BLaER1 treated with 17β-estradiol and CSF1 and Interleukin-3, amounts not matched to agents 10 nM and 100 nM (cell line): ENCODE measurements around the gene PKHD1.

Experiments
- H3K27ac ChIP-seq, 11 experiments: shearing (Covaris generic); formaldehyde crosslinking; 2 replicates each; pipeline ENCODE4 v1.8.1; 2022
- H3K27me3 ChIP-seq, 11 experiments: shearing (Covaris generic); formaldehyde crosslinking; 2 replicates each; pipeline ENCODE4 v1.8.1; 2022
- H3K36me3 ChIP-seq, 11 experiments: shearing (Covaris generic); formaldehyde crosslinking; 2 replicates each; pipeline ENCODE4 v1.8.1; 2022
- H3K4me1 ChIP-seq, 10 experiments: shearing (Covaris generic); formaldehyde crosslinking; 2 replicates each; pipeline ENCODE4 v1.8.1; 2022
- H3K4me2 ChIP-seq, 11 experiments: shearing (Covaris generic); formaldehyde crosslinking; 2 replicates each; pipeline ENCODE4 v1.8.1; 2022
- H3K4me3 ChIP-seq, 10 experiments: shearing (Covaris generic); formaldehyde crosslinking; 2 replicates each; pipeline ENCODE4 v1.8.1; 2022
- H3K9ac ChIP-seq, 11 experiments: shearing (Covaris generic); formaldehyde crosslinking; 2 replicates each; pipeline ENCODE4 v1.8.1; 2022
- H3K9me3 ChIP-seq, 11 experiments: shearing (Covaris generic); formaldehyde crosslinking; replicated peaks in 1 of 11; 2 replicates each; pipeline ENCODE4 v1.8.1; 2022
- H4K20me1 ChIP-seq, 11 experiments: shearing (Covaris generic); formaldehyde crosslinking; 2 replicates each; pipeline ENCODE4 v1.8.1; 2022
- Cebpa-rat ChIP-seq, 11 experiments: shearing (Covaris generic); IDR thresholded peaks; 2 replicates each; pipeline ENCODE4 v1.8.1; 2022

The PKHD1 gene

DNA sequence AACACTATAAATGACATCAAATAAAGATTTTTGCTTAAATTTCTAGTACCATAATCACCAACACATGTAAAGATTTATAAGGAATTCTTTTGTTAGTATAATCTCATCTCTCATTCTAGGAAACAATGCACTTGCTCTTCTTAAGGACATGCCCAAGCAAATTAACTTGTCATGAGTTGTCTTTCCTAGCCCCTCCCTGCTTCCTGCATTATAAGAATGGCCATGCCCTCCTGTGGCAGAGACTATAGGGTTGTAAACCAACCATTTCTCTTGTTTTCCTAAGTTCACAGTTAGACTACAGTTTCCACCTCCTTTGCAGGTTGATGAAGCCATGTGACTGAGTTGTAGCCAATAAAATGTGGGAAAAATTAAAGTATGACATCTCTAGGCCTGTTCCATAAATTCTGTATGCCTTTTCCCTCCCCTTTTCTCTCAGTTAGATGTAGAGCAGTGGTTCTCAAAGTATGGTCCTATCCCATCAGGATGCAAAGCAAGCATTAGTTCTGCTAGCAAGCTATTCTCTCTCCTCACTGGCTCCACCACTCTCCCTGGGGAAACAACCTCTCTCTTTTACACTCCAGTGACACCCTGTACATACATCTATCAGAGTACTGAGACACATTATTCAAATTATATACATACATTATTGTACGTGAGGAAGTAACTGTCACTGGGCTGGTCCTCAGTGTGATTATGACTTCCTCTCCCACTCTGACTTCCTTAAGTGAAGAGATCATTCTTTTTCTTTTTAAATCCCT, 295.0 kb downstream of the PKHD1 start:
- Histone ChIP-seq H3K9ac (no peak overlapping the region), H3K4me3 (no peak overlapping the region), H3K9me3 (peaks cover 21 to 40% (median 26%) of the 10 kb centered on the region in 11 experiments), H3K4me1 (peaks cover 0 to 4% (median 0%) of the 10 kb centered on the region in 10 experiments; a peak in 3 of 20 replicates), H3K27ac (no peak overlapping the region), H4K20me1 (no peaks in the 10 kb centered on the region), H3K36me3 (no peaks in the 10 kb centered on the region), H3K27me3 (no peaks in the 10 kb centered on the region), H3K4me2 (no peak overlapping the region)
- TF ChIP-seq Cebpa-rat (IDR thresholded peaks at IDR 0.05): no peak

DNA sequence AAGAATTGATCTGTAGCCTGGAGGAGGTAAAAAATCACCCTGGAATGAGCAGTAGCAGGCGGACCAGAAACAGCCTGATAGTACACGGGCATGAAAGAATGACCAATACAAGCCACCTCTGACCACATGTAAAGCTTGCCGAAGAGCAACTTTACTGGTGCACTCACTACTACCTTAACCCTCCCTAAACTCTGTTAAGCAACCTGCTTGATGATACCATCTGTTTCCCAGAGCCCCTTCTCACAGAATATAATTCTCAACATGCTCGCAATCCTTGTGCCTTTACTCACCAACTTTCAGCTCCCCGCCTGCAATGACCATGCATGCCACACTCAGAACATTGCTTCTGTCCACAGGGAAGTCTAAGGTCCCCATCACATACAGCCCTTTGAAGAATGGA, 296.5 kb downstream of the PKHD1 start:
- Histone ChIP-seq H3K9ac (no peak overlapping the region), H3K4me1 (peaks cover 0 to 4% (median 0%) of the 10 kb centered on the region in 10 experiments; a peak in 3 of 20 replicates), H3K27ac (no peak overlapping the region), H3K4me2 (no peak overlapping the region), H3K27me3 (no peaks in the 10 kb centered on the region), H3K36me3 (no peaks in the 10 kb centered on the region), H3K9me3 (peaks cover 8 to 25% (median 14%) of the 10 kb centered on the region in 11 experiments; a peak in 21 of 22 replicates), H3K4me3 (no peak overlapping the region), H4K20me1 (no peaks in the 10 kb centered on the region)
- no peak for TF ChIP-seq Cebpa-rat (IDR thresholded peaks at IDR 0.05)

DNA sequence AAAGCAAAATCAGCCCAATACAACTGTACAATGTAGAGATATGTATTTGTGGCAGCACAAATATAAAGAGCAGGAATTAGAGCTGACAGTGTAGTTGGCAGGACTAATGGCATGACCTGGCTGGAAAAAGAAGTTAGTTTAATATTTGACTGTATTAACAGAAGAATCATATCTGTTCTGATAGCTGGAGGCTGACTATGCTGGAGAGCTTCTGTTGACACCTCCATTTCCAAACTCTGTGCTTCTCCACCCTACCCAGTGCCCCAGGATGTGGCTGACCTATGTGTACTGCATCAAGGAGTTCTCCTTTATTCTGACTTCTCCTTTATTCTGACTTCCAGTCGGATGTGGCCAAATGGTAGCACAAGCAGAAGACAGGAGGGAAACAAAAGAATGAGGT, 299.3 kb downstream of the PKHD1 start:
- Histone ChIP-seq H3K4me3 (no peak overlapping the region), H4K20me1 (no peaks in the 10 kb centered on the region), H3K27me3 (no peaks in the 10 kb centered on the region), H3K36me3 (no peaks in the 10 kb centered on the region), H3K4me2 (no peak overlapping the region), H3K27ac (no peak overlapping the region), H3K4me1 (peaks cover 0 to 4% (median 0%) of the 10 kb centered on the region in 10 experiments; a peak in 3 of 20 replicates), H3K9me3 (0 out of 22 replicates have a peak, but pooled peaks cover 0 to under 1% (median 0%) of the 10 kb centered on the region in 11 experiments), H3K9ac (no peak overlapping the region)
- no peak for TF ChIP-seq Cebpa-rat (IDR thresholded peaks at IDR 0.05)

DNA sequence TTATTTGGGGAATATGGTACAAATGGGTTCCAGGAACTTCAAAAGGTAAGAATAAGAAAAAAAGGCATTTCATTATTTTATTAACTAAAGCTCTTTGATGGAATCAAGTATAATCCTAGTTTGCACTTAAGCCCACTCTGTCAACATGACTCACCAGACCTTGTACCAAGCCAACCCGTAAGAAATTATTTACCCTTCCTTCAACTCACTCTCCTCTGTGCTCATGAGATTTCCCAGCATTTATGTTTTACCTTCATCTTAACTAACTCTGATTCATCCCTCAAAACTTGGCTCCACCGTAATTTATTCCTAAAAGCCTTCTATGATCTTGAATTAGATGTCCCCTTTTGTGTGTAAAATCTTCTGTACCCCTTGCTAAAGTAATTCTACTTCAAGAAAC, 308.7 kb downstream of the PKHD1 start:
- Histone ChIP-seq H3K4me3 (no peak overlapping the region), H3K4me1 (no peaks in the 10 kb centered on the region), H3K36me3 (no peaks in the 10 kb centered on the region), H3K9me3 (no peaks in the 10 kb centered on the region), H3K27me3 (no peaks in the 10 kb centered on the region), H3K4me2 (no peak overlapping the region), H3K9ac (no peak overlapping the region), H3K27ac (no peak overlapping the region), H4K20me1 (no peaks in the 10 kb centered on the region)
- no peak for TF ChIP-seq Cebpa-rat (IDR thresholded peaks at IDR 0.05)

GRCh38 chr6:51777618-51778017, 309.8 kb downstream of the PKHD1 start:
- no peak overlapping the region for H3K4me2 ChIP-seq
- no peak overlapping the region for H3K27ac ChIP-seq
- H3K4me3 ChIP-seq: no peak overlapping the region
- H4K20me1 ChIP-seq: no peaks in the 10 kb centered on the region
- no peak for TF ChIP-seq Cebpa-rat (IDR thresholded peaks at IDR 0.05)
- H3K27me3 ChIP-seq: no peaks in the 10 kb centered on the region
- H3K4me1 ChIP-seq: no peaks in the 10 kb centered on the region
- H3K9ac ChIP-seq: no peak overlapping the region
- H3K9me3 ChIP-seq: no peaks in the 10 kb centered on the region
- no peaks in the 10 kb centered on the region for H3K36me3 ChIP-seq

DNA sequence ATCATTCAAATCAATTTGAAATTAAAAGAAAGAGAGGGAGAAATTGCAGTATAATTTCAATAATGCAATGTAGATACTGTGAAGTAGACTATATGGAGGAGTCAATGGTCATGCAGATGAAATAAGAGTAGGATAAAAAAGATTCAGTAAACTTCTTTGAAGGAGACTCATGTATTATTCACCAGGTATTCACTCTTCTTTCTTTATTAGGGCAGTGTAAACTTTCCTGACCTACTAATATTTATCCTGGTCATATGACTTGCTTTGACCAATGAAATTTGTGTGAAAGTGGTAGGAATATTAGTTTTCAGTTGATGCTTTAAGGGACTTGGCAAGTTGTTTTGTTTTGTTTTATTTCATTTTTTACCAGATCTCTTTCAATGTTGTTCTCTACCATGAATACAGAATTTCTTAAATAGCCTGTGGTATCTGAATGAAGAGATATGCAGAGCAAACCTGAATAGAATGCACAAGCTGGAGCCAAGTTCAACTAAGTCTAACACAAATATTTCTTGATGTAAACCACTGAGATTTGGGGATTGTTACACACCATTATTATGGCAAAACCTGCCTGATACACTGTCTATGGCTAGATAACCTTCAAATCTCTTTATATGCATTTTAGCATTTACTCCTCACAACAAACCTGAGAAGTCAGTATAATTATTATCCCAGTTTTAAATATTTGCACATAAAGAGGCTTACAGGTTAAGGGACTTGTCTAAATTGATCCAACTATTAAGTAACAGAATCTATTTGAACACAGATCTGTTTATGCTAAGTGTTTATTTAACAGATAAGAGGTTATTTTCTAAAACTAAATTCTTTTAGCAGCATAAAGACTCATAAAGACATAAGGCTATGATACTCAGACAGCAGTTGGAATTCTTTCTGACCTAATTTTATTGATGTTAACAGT, 311.2 kb downstream of the PKHD1 start:
- H3K27ac ChIP-seq: no peak overlapping the region
- no peaks in the 10 kb centered on the region for H3K4me1 ChIP-seq
- H3K36me3 ChIP-seq: no peaks in the 10 kb centered on the region
- TF ChIP-seq Cebpa-rat (IDR thresholded peaks at IDR 0.05): no peak
- H4K20me1 ChIP-seq: no peaks in the 10 kb centered on the region
- H3K27me3 ChIP-seq: no peaks in the 10 kb centered on the region
- no peaks in the 10 kb centered on the region for H3K9me3 ChIP-seq
- no peak overlapping the region for H3K4me2 ChIP-seq
- H3K9ac ChIP-seq: no peak overlapping the region
- no peak overlapping the region for H3K4me3 ChIP-seq

DNA sequence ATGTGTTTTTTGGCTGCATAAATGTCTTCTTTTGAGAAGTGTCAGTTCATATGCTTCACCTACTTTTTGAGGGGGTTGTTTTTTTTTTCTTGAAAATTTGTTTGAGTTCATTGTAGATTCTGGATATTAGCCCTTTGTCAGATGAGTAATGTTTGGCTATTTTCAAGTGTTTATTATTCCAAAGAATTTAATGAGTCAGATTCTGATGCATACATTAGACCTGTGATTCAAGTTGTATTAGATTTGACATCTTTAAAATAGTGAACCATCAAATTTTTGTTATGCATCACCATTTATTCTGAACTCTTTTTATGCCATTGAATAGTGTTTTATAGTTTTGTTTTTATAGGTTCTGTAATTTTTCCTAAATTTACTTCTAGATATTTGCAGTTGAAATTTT, 319.3 kb downstream of the PKHD1 start:
- no peaks in the 10 kb centered on the region for H3K27me3 ChIP-seq
- H3K9me3 ChIP-seq: peaks cover 0 to 11% (median 5%) of the 10 kb centered on the region in 11 experiments; a peak in 10 of 22 replicates
- no peaks in the 10 kb centered on the region for H4K20me1 ChIP-seq
- H3K4me2 ChIP-seq: no peak overlapping the region
- H3K4me3 ChIP-seq: no peak overlapping the region
- no peak for TF ChIP-seq Cebpa-rat (IDR thresholded peaks at IDR 0.05)
- H3K36me3 ChIP-seq: no peaks in the 10 kb centered on the region
- H3K9ac ChIP-seq: no peak overlapping the region
- H3K27ac ChIP-seq: no peak overlapping the region
- H3K4me1 ChIP-seq: no peaks in the 10 kb centered on the region

DNA sequence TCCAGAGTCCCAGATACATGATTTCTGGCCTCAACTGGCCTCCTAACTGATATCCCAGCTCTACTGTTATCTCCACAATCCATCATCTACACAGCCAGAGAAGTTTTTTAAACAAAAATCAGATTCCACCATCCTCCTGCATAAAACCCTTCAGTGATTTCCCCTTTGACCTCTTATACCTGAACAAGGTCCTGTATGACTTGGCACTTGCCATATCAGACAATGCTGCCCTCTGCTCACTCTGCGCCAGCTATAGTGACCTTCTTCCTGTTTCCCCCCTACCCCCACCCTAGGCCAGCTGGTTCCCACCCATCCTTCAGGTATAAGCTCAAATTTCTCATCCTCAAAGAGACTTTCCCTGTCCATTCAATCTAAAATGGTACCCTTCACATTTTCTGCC, 322.2 kb downstream of the PKHD1 start:
- Histone ChIP-seq H3K9ac (no peak overlapping the region), H3K4me1 (no peaks in the 10 kb centered on the region), H3K36me3 (no peaks in the 10 kb centered on the region), H3K9me3 (peaks cover 0 to 11% (median 5%) of the 10 kb centered on the region in 11 experiments; a peak in 10 of 22 replicates), H4K20me1 (no peaks in the 10 kb centered on the region), H3K27me3 (no peaks in the 10 kb centered on the region), H3K4me3 (no peak overlapping the region), H3K4me2 (no peak overlapping the region), H3K27ac (no peak overlapping the region)
- no peak for TF ChIP-seq Cebpa-rat (IDR thresholded peaks at IDR 0.05)

DNA sequence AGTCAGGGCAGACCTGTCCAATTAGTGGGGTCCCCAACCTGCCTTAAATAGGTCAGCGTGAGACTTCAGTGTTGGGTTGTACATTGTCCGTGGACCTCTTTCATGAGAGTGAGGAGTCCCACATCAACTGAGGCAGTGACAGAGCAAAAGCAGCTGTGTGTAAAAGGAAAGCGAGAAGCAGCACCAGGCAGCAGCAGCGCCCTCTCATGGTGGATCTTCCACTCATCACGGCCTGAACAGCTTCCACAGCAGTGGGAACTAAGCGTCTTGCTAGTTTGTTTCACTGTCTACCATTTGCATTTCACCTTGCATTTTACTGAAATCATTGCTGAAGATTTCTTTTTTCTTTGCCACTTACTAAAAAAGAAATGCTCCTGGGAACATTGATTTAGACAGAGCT, 333.8 kb downstream of the PKHD1 start:
- Histone ChIP-seq H3K27ac (no peak overlapping the region), H3K4me3 (no peak overlapping the region), H3K4me2 (no peak overlapping the region), H4K20me1 (no peaks in the 10 kb centered on the region), H3K9me3 (no peaks in the 10 kb centered on the region), H3K36me3 (no peaks in the 10 kb centered on the region), H3K9ac (no peak overlapping the region), H3K27me3 (no peaks in the 10 kb centered on the region), H3K4me1 (no peaks in the 10 kb centered on the region)
- no peak for TF ChIP-seq Cebpa-rat (IDR thresholded peaks at IDR 0.05)
